NCI-H2171 treated with DMSO at 0.1 percent for 48 hours (cell line): ENCODE results near the gene ALCAM.

Experiments
- DNase-seq: peaks from one replicate; lab custom pipeline; 2025; lab: John Stamatoyannopoulos, UW

Gene ALCAM

GRCh38 chr3:105429034-105429762 lies 62.5 kb downstream of the ALCAM start:
- DNase-seq = no peak

GRCh38 chr3:105430455-105430854 lies 63.7 kb downstream of the ALCAM start:
- DNase-seq = no peak

- DNase-seq = no peak
Observed at GRCh38 chr3:105431200-105431599, 64.5 kb downstream of the ALCAM start.

- no peak for DNase-seq
Observed at GRCh38 chr3:105435277-105435676, 68.6 kb downstream of the ALCAM start.

- DNase-seq = no peak
Observed at GRCh38 chr3:105436687-105437086, 70.0 kb downstream of the ALCAM start.

DNA sequence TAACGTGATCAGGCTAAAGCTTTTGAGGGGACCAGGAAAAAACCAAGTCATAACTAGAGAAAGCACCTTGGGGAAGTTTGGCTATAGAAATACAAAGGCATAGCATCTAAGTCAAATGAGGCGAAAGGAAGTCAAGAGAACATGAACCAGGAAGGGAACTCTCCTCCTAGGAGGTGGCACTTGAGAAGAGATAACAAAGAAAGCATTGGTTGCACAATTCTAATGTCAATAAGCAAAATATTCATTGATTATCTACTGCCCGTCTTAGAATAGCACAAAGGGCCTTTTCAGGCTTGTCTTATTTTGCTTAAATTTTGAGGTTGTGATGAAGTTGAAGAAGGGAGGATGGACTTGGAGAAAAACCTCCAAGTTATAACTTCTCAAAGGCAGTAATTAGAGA lies 73.4 kb downstream of the ALCAM start:
- no peak for DNase-seq

GRCh38 chr3:105444725-105445124 lies 78.0 kb downstream of the ALCAM start:
- no peak for DNase-seq

DNA sequence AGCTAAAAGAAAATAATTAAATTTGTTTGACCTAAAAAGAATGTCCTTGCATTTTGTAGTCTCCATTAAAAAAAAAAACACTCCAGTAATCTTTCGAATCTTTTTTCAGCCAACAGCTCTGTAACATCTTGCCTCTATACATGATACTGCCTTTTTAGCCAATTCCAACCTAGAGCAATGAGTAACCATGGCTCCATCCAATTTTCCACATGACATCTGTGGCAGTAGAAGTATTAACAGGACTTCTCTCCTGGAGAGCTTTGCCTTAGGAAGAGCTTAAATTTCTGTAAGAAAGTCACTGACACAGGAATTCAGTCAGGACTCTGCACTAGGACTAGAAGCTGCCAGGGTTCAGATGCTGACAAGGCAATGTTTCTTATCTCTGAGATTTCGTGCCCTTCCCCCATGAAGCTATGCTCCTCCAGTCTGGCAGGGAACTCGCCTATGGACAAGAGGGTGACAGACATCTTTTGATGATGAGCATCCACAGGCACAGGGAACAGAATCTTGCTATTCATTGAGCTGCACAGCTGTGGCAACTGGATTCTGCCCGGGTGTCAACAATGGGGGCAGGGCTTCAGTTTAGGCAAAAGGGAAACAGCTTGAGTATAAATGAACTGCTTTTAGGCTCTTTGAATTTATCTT lies 81.8 kb downstream of the ALCAM start:
- peak; percentile 10 for DNase-seq

DNA sequence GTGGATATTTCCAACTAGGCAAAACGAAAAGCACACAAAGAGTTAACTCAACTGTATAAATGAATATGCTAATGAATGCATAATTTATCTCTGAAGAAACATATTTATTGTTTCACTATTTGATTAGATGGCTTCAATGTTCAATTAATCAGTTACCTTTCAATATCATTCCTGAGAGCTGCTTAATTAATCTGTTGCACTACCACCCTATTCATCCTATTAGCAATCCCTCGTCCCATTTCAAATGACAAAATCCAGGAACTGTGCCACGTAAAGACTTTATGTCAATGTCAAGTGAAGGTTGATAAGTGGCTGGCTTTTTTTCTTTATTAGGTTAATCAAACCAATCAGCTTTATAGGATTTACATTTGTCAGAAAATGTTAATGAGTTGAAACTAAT lies 82.7 kb downstream of the ALCAM start:
- DNase-seq = no peak

GRCh38 chr3:105456017-105456416 lies 89.3 kb downstream of the ALCAM start:
- DNase-seq = no peak

DNA sequence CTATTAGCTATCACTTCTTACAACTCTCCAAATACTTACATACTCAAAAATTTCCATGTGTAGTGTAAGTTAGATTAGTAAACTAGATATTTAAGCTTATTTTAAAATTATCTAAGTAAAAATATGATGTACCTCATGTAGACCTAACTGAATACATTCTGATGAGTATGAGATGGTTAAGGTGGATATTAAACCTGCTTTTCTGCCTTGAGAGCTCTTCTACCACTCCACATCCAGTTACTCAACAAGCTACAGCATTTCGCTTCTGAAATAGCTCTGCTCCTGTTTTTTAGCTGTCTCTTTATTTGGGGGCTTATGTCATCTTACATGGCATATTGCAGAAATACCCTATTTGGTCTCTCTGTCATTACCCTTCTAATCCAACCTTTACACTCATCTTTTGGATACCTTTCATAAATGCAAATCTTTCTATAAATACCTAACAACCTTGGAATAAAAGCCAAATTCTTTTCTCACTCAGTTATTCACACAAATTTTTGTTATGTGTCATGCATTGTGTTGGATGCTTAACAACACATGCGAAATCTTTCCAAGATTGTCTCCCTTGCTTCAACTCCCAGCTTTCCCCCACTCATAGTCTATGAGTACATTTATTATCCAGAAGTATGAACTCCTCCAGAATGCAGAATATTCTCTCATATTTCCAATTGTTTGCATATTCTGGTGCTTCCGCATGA lies 92.0 kb downstream of the ALCAM start:
- DNase-seq = no peak

DNA sequence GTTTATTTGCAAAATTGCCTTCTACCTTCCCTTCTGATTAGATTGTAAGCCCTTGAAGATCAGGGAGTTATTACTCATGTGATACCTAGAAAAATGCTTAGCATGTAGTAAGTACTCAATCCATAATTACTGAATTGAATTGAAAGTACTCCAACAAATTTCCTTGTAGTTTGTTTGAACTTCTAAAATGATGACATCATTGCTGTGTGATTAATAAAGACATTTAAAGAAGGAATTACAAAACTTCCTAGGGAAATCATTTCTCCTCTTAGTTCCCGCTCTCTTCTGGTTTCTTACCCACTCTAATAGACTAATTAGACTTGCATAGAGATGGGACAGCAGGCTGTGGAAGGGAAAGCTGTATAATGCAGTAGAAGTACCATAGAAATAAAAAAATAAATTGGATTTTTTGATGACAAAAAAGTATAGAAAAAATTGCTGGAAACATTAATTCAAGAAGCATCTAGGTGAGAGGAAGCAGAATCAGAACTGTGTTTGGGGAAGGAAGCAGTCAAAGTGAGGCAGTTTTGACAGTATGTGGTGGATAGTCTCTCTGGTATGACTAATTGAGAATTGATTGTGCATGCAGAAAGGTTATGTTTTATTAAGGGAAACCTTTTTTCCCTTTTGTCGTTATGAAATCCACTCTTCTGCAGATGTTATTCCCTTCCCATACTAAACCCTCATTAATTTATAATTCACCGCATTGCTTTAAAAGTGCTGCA lies 93.0 kb downstream of the ALCAM start:
- no peak for DNase-seq

DNA sequence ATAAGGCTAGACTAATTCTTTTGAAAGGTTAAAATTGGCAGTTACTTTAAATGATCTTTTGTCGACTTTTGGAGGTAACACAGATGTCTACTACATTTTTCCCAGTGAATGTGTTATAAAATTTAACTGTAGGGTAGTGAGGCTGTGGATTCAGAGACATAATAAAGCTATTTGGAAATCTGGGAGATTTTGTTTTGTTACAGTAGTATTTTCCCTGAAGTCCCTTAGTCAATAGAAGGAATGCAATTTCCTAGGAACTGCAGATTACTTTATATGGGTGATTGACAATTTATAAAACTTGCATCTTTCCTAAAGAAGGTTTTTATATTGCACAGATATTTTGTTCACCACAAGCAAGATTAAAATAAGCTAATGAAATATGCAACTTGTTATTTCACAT lies 96.9 kb downstream of the ALCAM start:
- DNase-seq = no peak

DNA sequence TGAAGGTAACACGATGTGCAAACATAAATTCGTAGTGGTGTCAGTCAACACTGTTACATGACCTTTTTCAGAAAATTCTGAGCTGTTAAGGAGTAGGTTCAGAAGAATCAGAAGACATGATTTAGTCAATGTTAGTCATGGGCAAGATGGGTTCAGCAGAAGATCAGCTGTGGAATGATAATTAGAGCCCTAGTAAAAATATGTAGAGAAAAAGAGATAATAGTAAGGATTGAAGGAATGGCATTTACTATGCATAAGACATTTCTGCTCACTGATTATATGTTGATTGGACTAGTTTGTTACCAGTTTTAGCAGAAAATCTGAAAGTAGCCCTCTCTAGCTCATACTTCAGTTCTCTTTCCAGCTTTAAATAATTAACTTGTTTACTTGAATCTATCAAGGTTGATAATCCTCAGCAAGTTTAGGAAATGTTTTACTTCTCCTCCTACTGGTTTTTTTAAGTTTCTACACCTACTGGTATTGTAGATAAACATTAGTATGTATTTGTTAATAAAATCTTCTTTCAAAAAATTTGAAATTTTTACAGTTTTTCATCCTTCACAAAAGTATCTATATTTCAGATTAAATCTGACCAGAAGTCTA lies 98.6 kb downstream of the ALCAM start:
- DNase-seq = no peak

DNA sequence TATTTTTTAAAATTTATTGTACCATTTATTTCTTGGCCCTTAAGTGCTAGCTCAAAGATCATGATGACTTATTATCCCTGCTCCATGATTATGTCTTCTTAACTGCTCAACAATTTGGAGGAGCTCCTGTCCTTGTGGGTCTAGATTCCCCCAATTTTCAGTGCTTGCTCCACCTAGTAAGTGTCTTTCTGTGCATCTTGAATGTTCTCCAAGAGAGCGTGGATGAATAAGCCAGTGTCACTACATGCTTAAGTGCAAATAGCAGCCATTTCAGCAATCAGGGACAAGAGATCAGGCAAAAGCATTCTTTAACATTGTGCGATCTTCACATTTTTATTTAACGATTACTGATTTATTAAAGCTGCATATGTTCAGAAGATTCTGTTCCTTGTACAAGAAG lies 99.4 kb downstream of the ALCAM start:
- DNase-seq = no peak

GRCh38 chr3:105466495-105467404 lies 100.0 kb downstream of the ALCAM start:
- peak; percentile 21 for DNase-seq

DNA sequence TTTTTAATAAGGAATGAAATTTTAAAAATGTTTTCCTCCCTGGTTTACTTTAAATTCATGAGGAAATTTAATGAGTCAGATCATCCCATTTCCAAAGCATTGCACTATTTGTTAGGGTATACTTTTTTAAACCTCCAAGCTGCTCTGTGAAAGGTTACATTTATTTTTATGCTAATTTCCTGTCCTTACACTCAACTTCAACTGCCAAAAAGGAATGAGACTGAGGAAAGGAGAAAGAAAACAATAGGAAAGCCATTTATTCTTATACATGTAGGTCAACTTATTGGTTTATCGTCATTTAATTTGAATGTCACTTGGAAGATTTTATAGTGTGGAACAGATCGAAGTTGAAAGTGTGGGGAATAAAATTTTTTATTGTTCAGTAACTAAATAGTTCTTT lies 104.1 kb downstream of the ALCAM start:
- no peak for DNase-seq

- DNase-seq = no peak
Observed at GRCh38 chr3:105473521-105474223, 107.0 kb downstream of the ALCAM start.

DNA sequence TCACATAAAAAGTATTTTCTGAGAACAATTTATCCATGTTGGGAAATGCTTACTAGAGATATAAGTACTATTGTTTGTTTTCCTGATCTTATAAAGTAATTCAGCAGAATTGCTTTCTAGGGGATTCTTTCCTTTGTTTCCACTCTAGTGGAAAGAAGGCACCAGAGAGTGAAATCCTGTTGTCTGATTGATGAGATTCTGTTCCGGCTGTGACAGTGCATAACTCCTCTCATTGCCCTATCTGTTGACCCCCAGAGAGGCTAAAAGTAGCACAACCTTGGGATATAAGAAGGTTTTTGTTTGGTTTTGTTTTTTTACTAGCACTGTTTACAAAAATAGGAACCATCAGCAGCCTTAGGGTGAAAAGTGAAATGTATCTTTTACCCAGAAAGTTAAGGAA lies 114.1 kb downstream of the ALCAM start:
- no peak for DNase-seq

- no peak for DNase-seq
Observed at GRCh38 chr3:105483476-105483875, 116.8 kb downstream of the ALCAM start.
